Measurements from ENCODE around the gene FAM120AOS.
"Not testable (repeated sequence)": the region's sequence is repeated elsewhere in the genome, so short reads cannot be mapped to it uniquely, and the experiment has no call there.

Gene FAM120AOS

DNA sequence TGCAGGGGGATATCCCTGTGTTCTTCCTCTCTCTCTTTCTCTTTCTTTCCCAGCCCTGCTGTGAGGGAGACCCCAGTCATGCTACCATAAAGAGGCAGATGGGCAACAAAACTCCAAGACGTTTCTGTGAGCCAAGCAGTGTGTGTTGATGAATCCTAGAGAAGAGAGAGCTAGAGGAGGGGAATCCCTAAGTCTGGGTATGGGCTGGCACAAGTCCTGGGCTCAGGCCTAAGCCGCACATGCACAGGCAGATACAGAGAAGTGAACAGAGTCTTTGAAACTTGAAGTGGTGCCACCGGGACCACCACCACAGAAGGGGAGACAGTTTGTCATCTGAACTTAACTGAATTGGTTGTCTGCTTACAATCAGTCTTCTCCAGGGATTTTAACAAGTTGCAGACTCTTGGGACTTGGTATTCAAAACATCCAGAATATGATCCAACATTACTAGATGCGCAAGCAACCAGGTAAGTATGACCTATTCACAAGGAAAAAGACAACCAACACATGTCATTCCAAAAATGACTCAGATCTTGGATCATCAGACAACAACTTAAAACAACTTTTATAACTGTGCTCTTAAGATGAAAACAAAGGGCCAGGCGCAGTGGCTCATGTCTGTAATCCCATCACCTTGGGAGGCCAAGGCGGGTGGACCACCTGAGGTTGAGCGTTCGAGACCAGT, 12.3 kb downstream of the FAM120AOS start:
- H3K4me3 ChIP-seq (ENCODE audit: low read depth, low read length) = no peak overlapping the region

GRCh38 chr9:93439301-93439700, 14.1 kb downstream of the FAM120AOS start:
- H3K4me3 ChIP-seq (ENCODE audit: low read depth, low read length) = not testable (repeated sequence)

GRCh38 chr9:93437996-93438395, 15.4 kb downstream of the FAM120AOS start:
- H3K4me3 ChIP-seq (ENCODE audit: low read depth, low read length) = no peak overlapping the region

- no peak overlapping the region for H3K4me3 ChIP-seq (ENCODE audit: low read depth, low read length)
Measured at GRCh38 chr9:93436655-93437407, 16.6 kb downstream of the FAM120AOS start.

DNA sequence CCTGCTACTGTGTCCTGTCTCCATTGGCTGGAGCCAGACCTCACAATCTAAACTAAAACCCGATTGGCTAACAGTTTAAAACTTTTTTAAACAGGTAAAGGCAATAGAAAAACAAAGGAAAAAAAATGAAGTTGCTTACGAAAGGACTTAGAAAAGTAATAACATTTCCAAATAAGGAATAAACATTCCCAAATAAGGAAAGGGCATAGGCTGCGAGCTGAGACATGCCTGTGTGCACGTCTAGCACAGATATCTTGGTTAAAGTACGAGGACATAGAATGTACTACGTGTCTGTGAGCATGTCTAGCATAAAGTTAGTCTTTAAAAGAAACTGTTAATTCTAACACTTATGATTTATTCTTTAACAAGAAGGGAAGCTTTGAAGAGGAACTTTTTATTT, 17.2 kb downstream of the FAM120AOS start:
- H3K4me3 ChIP-seq (ENCODE audit: low read depth, low read length) = no peak overlapping the region

DNA sequence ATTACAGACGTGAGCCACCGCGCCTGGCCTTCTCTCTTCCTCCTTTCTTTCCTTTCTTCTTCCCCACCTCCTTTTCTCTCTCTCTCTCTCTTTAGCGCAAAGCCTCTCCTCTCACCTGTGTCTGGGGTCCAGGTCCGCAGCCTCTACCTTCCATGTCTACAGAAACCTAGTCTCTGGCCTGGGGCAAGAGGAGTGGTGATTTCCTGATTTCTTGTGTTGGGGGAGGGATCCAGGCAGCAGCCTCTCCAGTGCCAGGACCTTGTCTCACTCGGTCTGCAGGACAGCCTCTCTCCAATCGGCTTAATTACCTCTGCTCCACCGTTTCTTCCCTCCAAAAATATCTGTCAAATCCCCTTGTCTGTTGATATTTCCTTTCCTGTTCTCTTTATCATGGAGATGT, 18.0 kb downstream of the FAM120AOS start:
- H3K4me3 ChIP-seq (ENCODE audit: low read depth, low read length) = no peak overlapping the region

DNA sequence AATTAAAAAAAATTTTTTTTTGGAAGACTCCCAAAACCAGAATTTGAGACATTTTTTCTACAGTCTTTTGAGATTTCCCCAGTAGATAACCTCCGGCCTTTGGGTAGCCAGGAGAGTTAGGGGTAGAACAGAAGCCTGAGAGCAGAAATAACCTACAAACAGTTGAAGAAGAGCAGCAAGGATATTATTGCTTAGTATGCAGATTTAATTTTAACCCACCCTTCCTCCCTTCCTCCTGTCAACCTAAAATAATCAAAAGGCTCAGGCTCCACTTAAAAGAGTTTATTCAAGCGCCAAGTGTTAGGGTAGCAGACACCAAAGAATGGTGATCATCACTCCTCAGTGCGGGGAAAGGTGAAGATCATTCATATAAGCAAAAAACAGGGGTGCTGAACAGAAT, 19.3 kb downstream of the FAM120AOS start:
- no peak overlapping the region for H3K4me3 ChIP-seq (ENCODE audit: low read depth, low read length)

GRCh38 chr9:93432964-93433363, 20.4 kb downstream of the FAM120AOS start:
- no peak overlapping the region for H3K4me3 ChIP-seq (ENCODE audit: low read depth, low read length)

- H3K4me3 ChIP-seq (ENCODE audit: low read depth, low read length) = no peak overlapping the region
Measured at GRCh38 chr9:93431539-93432105, 21.8 kb downstream of the FAM120AOS start.

GRCh38 chr9:93427655-93428379, 25.6 kb downstream of the FAM120AOS start:
- no peak overlapping the region for H3K4me3 ChIP-seq (ENCODE audit: low read depth, low read length)

DNA sequence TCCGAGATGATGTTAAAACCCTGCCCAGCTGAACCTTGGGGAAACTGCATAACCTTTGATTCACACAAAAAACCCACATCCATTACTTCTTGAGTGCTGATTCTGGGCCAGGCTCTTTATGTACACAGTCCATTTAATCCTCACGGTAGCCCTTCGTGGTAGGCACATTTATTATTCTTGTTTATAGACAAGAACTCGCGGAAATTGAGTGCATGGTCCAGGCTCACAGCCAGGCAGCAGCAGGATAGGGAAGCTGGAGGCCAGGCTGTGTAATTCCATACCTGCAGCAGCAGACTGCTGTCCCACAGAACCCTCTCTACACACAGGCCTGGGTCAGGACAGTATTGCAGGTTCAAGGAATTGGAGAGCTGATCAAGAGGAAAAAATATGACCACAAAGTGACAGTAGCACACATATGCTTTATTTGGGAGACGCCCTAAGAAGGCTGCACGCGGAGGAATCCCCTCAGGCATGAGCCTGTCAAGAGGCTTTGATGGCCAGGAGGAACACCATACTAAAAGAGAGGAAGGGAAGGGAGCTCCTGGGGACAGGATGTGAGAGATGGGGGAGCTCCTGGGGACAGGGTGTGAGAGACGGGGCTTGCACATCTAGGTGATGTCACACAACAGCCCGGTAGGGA, 30.3 kb downstream of the FAM120AOS start:
- H3K4me3 ChIP-seq (ENCODE audit: low read depth, low read length) = no peak overlapping the region

DNA sequence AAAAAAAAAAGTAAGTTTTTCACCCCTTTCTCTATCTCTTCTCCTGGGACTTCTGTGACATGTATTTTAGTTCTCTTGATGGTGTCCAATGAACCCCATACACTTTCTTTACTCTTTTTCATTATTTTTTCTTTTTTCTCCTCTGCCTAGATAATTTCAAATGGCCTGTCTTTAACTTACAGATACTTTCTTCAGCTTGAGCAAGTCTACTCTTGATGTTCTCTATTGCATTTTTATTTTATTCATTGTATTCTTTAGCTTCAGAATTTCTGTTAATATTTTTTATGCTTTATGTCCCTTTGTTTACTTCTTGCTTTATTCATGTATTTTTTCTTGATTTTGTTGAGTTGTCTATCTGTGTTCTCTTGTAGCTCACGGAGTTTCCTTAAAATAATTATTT, 34.4 kb downstream of the FAM120AOS start:
- H3K4me3 ChIP-seq (ENCODE audit: low read depth, low read length) = no peak overlapping the region

GRCh38 chr9:93417538-93417937, 35.8 kb downstream of the FAM120AOS start:
- H3K4me3 ChIP-seq (ENCODE audit: low read depth, low read length) = no peak overlapping the region

DNA sequence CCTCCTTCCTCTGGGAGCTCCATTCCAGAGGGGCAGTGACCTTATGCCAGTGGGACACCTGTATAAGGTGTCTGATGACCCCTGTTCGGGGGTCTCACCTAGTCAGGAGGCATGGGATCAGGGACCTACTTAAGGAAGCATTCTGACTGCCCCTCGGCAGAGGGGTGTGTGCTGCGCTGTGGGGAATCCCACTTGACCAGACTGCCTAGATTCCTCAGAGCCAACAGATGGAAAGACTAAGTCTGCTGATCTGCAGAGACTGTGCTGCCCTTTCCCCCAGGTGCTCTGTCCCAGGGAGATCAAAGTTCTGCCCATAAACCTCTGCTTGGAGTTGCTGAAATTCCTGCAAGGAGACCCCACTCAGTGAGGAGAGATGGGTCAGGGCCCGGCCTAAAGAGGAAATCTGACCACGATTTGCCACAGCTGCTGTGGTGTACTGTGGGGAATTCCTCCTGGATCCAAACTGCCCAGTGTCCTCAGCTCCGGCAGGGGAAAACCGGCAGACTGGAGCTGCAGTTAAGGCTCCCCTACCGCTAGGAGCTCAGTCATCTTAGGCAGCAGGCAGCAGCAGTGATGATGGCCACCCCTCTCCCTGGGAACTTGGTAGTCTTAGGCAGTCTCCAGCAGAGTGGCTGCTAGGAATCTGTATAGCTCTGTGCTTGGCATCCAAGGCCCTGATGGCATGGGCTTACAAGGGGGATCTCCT, 36.7 kb downstream of the FAM120AOS start:
- H3K4me3 ChIP-seq (ENCODE audit: low read depth, low read length) = no peak overlapping the region

DNA sequence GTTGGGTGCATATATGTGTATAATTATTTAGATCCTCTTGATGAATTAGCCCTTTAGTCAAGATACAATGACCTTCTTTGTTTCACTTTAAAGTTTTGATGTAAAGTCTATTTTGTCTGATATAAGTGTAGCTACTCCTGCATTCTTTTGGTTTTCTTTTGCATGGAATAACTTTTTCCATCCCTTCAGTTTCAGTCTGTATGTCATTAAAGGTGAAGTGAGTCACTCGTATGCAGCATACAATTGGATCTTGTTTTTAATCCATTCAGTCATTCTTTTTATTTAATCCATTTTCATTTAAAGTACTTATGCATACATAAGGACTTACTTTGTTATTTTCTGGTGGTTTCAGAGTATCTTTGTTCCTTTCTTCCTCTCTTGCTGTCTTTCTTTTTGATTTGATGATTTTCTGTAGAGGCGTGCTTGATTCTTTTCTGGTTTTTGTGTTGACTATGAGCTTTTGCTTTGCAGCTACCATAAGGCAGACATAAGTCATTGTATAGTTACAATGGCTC, 38.1 kb downstream of the FAM120AOS start:
- no peak overlapping the region for H3K4me3 ChIP-seq (ENCODE audit: low read depth, low read length)

GRCh38 chr9:93413530-93413929, 39.9 kb downstream of the FAM120AOS start:
- H3K4me3 ChIP-seq (ENCODE audit: low read depth, low read length) = no peak overlapping the region

DNA sequence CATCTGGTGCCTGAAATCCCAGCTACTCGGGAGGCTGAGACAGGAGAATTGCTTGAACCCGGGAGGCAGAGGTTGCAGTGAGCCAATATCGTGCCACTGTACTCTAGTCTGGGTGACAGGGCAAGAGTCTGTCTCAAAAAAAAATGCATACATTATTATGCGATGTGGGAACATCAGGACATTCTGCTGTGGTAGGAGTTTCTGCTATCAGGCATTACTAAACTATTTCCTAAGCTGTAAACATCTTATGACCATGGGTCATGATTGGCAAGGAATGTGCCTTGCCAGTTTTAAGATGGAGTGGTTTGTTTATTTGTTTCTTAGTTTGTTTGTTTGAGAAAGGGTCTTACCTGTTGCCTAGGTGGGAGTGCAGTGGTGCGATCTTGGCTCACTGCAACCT, 47.0 kb downstream of the FAM120AOS start:
- H3K4me3 ChIP-seq (ENCODE audit: low read depth, low read length) = no peak overlapping the region

- no peak overlapping the region for H3K4me3 ChIP-seq (ENCODE audit: low read depth, low read length)
Measured at GRCh38 chr9:93398471-93398870, 54.9 kb downstream of the FAM120AOS start.

GRCh38 chr9:93397661-93398373, 55.6 kb downstream of the FAM120AOS start:
- no peak overlapping the region for H3K4me3 ChIP-seq (ENCODE audit: low read depth, low read length)

All from iPS-11a (cell line).